Activated naive CD8-positive, alpha-beta T cell treated with anti-CD3 and anti-CD28 coated beads, Interleukin-2, amount 10 ng/mL, durations not matched to agents 7 days and 5 days (primary cell): ENCODE results near the gene DRAP1. TPM values are rescaled to one million over a fixed set of nuclear protein-coding genes. Genes with fewer than 3 reads are reported as not detected.
"Not testable (repeated sequence)": the region's sequence is repeated elsewhere in the genome, so short reads cannot be mapped to it uniquely, and the experiment has no call there.

ENCODE experiments used
- ATAC-seq: fragments of 150-1000 bp; cut with Tn5 transposase; one replicate; pipeline ENCODE4 v1.10.0; 2021; ENCODE audit warnings: low read depth, moderate library complexity
- POLR2A ChIA-PET: fragments of 350-600 bp; sonication (Branson Sonifier 250); formaldehyde crosslinking; loops from one replicate; lab custom pipeline; 2021; ENCODE audit warnings: antibody characterized with exemption; lab: Charles Lee
- DNase-seq: peaks from one replicate; pipeline ENCODE4 v3.0.0; 2021
- H3K27ac Mint-ChIP-seq: one replicate; pipeline ENCODE4 v1.8.0; 2022; ENCODE audit warnings: mild to moderate bottlenecking, mixed read lengths
- H3K27me3 Mint-ChIP-seq: one replicate; pipeline ENCODE4 v1.8.0; 2022; ENCODE audit warnings: mild to moderate bottlenecking, moderate library complexity, mixed read lengths
- H3K36me3 Mint-ChIP-seq: one replicate; pipeline ENCODE4 v1.8.0; 2021; ENCODE audit warnings: mild to moderate bottlenecking, mixed read lengths
- H3K4me1 Mint-ChIP-seq: one replicate; pipeline ENCODE4 v1.8.0; 2021; ENCODE audit warnings: mixed read lengths
- H3K4me3 Mint-ChIP-seq: one replicate; pipeline ENCODE4 v1.8.0; 2022; ENCODE audit warnings: mild to moderate bottlenecking, moderate library complexity, mixed read lengths
- H3K9me3 Mint-ChIP-seq: one replicate; pipeline ENCODE4 v1.8.0; 2021; ENCODE audit warnings: mixed read lengths
- total RNA-seq, 2 experiments: library from RNA; stranded (reverse); gene quantifications; one replicate each; pipeline ENCODE4 v1.2.3, GENCODE V29; 2021

DRAP1 gene
- total RNA-seq, 2 experiments from 2014 or later = 225 to 259 TPM

GRCh38 chr11:65947603-65948125, 28.4 kb downstream of the DRAP1 start:
- POLR2A ChIA-PET = interaction anchor here (1.2 kb wide), 1 partner anchor 9 kb away, joined by 3 read pairs; no protein-coding TSS in a partner anchor
- no peak for ATAC-seq
- Mint-ChIP-seq H3K9me3 (no peaks in the 10 kb centered on the region), H3K27me3 (peaks cover 8% of the 10 kb centered on the region), H3K27ac (no peak overlapping the region), H3K4me1 (no peaks in the 10 kb centered on the region), H3K36me3 (no peaks in the 10 kb centered on the region), H3K4me3 (no peak overlapping the region)
- DNase-seq = no peak

DNA sequence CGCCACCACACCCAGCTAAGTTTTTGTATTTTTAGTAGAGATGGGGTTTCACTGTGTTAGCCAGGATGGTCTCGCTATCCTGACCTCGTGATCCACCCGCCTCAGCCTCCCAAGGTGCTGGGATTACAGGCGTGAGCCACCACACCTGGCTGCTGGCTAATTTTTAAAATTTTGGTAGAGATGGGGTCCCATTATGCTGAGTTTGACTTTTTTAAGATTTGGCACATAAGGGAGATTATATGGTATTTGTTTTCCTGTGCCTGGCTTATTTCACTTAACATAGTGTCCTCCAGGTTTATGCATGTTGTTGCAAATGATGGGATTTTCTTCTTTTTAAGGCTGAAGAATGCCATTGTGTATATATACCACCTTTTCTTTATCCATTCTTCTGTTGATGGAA, 31.5 kb downstream of the DRAP1 start:
- POLR2A ChIA-PET, H3K27ac Mint-ChIP-seq, H3K4me1 Mint-ChIP-seq, DNase-seq, H3K27me3 Mint-ChIP-seq, H3K4me3 Mint-ChIP-seq, ATAC-seq, H3K9me3 Mint-ChIP-seq, H3K36me3 Mint-ChIP-seq: not testable (repeated sequence)

DNA sequence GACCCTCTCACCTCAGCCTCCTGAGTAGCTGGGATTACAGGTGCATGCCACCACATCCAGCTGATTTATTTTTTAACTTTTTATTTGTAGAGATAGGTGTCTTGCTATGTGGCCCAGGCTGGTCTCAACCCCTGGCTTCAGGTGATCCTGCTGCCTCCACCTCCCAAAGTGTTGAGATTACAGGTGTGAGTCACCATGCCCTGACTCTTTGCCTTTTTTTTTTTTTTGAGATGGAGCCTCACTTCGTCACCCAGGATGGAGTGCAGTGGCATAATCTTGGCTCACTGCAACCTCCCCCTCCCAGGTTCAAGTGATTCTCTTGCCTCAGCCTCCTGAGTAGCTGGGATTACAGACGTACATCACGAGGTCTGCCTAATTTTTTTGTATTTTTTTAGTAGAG, 32.4 kb downstream of the DRAP1 start:
- H3K27me3 Mint-ChIP-seq, H3K36me3 Mint-ChIP-seq, H3K4me3 Mint-ChIP-seq, H3K9me3 Mint-ChIP-seq, ATAC-seq, H3K4me1 Mint-ChIP-seq, H3K27ac Mint-ChIP-seq, DNase-seq: not testable (repeated sequence)
- POLR2A ChIA-PET = interaction anchor here (0.5 to 1.3 kb wide), 2 partner anchors 9 to 10 kb away, joined by 3 to 5 read pairs; no protein-coding TSS in a partner anchor

- Mint-ChIP-seq H3K4me3 (no peak overlapping the region), H3K9me3 (no peaks in the 10 kb centered on the region), H3K27ac (no peak overlapping the region), H3K4me1 (peaks cover 8% of the 10 kb centered on the region), H3K27me3 (peaks cover 8% of the 10 kb centered on the region), H3K36me3 (no peaks in the 10 kb centered on the region)
- DNase-seq (no peak), ATAC-seq (no peak)
- POLR2A ChIA-PET = interaction anchor here (1.3 kb wide), 1 partner anchor 9 kb away, joined by 3 read pairs; no protein-coding TSS in a partner anchor
Measured at GRCh38 chr11:65952052-65952521, 32.9 kb downstream of the DRAP1 start.

DNA sequence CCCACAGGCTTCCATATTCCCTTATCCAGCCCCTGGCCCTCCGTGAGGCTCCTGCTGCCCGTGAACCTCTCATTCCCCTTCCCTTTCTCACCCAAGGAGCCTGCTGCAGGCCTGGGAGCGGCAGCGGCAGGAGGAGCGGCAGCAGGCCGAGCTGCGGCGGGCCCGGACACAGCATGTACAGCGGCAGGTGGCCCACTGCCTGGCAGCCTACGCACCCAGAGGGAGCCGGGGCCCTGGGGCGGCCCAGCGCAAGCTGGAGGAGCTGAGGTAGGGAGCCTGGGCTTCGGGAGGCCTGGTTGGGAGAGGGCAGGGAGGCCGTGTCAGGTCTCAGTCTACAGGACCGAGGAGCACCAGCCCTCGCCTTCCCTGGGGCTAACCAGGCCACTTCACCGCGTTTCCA, 34.2 kb downstream of the DRAP1 start:
- Mint-ChIP-seq H3K4me3 (no peak overlapping the region), H3K4me1 (peaks cover 13% of the 10 kb centered on the region), H3K9me3 (no peaks in the 10 kb centered on the region), H3K27ac (no peak overlapping the region), H3K27me3 (peaks cover 5% of the 10 kb centered on the region), H3K36me3 (no peaks in the 10 kb centered on the region)
- POLR2A ChIA-PET = interaction anchor here (0.6 to 1.5 kb wide), 2 partner anchors 25 to 65 kb away, joined by 3 to 4 read pairs; partner anchors contain the start of gene FIBP
- no peak for ATAC-seq
- DNase-seq = no peak

- ATAC-seq (no peak), DNase-seq (no peak)
- no peaks in the 10 kb centered on the region for H3K36me3 Mint-ChIP-seq
- H3K4me3 Mint-ChIP-seq = no peak overlapping the region
- H3K27me3 Mint-ChIP-seq = peaks cover 2% of the 10 kb centered on the region
- peaks cover 13% of the 10 kb centered on the region for H3K4me1 Mint-ChIP-seq
- H3K9me3 Mint-ChIP-seq = no peaks in the 10 kb centered on the region
- POLR2A ChIA-PET = interaction anchor here (0.5 to 1.5 kb wide), 3 partner anchors 27 to 36 kb away, joined by 3 to 4 read pairs (median 4); no protein-coding TSS in a partner anchor
- no peak overlapping the region for H3K27ac Mint-ChIP-seq
Measured at GRCh38 chr11:65954771-65955170, 35.5 kb downstream of the DRAP1 start.

DNA sequence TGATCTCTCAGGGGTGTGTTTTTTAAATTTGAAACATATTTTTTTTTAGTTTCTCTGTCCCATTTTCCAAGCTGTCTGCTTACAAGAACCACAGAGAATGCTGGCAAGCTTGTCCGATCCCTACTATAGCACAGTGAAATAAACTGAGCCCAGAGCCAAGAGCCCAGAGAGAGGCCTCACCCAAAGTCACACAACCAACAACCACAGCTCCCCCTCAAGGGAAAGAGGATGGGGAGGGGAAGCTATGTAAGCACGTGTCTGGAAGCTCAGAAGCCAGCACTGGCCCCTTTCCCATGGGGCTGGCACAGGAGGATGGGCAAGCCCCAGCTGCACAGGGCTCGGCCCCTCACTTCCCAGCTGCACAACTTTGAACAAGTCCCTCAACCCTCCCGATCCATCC, 39.1 kb downstream of the DRAP1 start:
- DNase-seq = no peak

GRCh38 chr11:65958774-65959420, 39.7 kb downstream of the DRAP1 start:
- Mint-ChIP-seq H3K9me3 (no peaks in the 10 kb centered on the region), H3K36me3 (peaks cover 5% of the 10 kb centered on the region), H3K4me1 (peaks cover 38% of the 10 kb centered on the region), H3K27me3 (no peaks in the 10 kb centered on the region), H3K4me3 (no peak overlapping the region), H3K27ac (peak overlapping the region; percentile 91)
- ATAC-seq (no peak), DNase-seq (no peak)
- POLR2A ChIA-PET = interaction anchor here (0.8 to 1.5 kb wide), 6 partner anchors 31 to 100 kb away, joined by 3 to 8 read pairs (median 4); partner anchors contain the start of genes CCDC85B and FIBP

More for the DNA sequence above, 39.1 kb downstream of the DRAP1 start:
- Mint-ChIP-seq H3K4me3 (no peak overlapping the region), H3K9me3 (no peaks in the 10 kb centered on the region), H3K4me1 (peaks cover 33% of the 10 kb centered on the region), H3K27ac (peak overlapping the region; percentile 91), H3K36me3 (peaks cover 5% of the 10 kb centered on the region), H3K27me3 (no peaks in the 10 kb centered on the region)
- no peak for ATAC-seq
- POLR2A ChIA-PET = interaction anchor here (0.8 to 1.5 kb wide), 6 partner anchors 30 to 99 kb away, joined by 3 to 8 read pairs (median 4); partner anchors contain the start of genes CCDC85B and FIBP

GRCh38 chr11:65960824-65961266, 41.6 kb downstream of the DRAP1 start:
- peaks cover 39% of the 10 kb centered on the region for H3K4me1 Mint-ChIP-seq
- no peaks in the 10 kb centered on the region for H3K9me3 Mint-ChIP-seq

GRCh38 chr11:65961267-65962140, 42.3 kb downstream of the DRAP1 start, which contains the start of gene SART1:
SART1 (plus strand) TSS chr11:65961734; CDS start chr11:65961781, 47 bp downstream.
- H3K4me3 Mint-ChIP-seq = peak within 1 kb of the TSS; percentile 94
- H3K9me3 Mint-ChIP-seq = no peaks in the 10 kb centered on the region
- peaks cover 12% of the 10 kb centered on the region for H3K36me3 Mint-ChIP-seq
- ATAC-seq (peak; percentile 91), DNase-seq (peak; percentile 91)
- peaks cover 37% of the 10 kb centered on the region for H3K4me1 Mint-ChIP-seq
- H3K27me3 Mint-ChIP-seq = no peaks in the 10 kb centered on the region
- peak within 1 kb of the TSS; percentile 97 for H3K27ac Mint-ChIP-seq
- POLR2A ChIA-PET = interaction anchor here (0.7 to 3.3 kb wide), 9 partner anchors 9 to 102 kb away, joined by 3 to 34 read pairs (median 5); partner anchors contain the start of genes BANF1, C11orf68, CCDC85B and FIBP

More at GRCh38 chr11:65960824-65961266, 41.6 kb downstream of the DRAP1 start:
- Mint-ChIP-seq H3K4me3 (peak overlapping the region; percentile 94), H3K36me3 (peaks cover 11% of the 10 kb centered on the region), H3K27me3 (no peaks in the 10 kb centered on the region), H3K27ac (peak overlapping the region; percentile 97)
- POLR2A ChIA-PET = interaction anchor here (0.7 to 3.3 kb wide), 6 partner anchors 8 to 111 kb away, joined by 3 to 34 read pairs (median 5); partner anchors contain the start of genes CCDC85B, FIBP and FOSL1
- no peak for DNase-seq
- peak; percentile 3 for ATAC-seq

DNA sequence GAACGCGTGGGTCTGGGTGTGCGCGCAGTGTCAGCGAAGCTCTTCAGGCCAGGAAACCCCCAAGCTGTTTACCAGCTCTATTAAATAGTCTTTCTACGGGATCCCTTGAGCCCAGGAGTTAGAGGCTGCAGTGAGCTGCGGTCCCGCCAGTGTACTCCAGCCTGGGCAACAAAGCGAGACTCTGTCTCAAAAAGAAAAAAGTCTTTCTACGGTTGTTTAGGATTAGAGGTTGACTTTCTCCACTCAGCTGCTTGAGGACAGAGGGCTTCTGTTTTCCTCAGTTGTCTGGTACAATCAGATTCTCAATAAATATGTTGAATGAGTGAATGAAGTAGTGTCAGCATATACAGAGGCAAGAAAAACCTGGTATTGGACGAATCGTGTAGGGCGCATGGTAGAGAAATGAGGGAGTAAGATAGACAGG, 42.9 kb downstream of the DRAP1 start:
- peaks cover 31% of the 10 kb centered on the region for H3K4me1 Mint-ChIP-seq
- DNase-seq (no peak), ATAC-seq (peak; percentile 3)
- H3K4me3 Mint-ChIP-seq = peak overlapping the region; percentile 94
- POLR2A ChIA-PET = interaction anchor here (0.6 to 3.3 kb wide), 7 partner anchors 34 to 103 kb away, joined by 3 to 34 read pairs (median 4); partner anchors contain the start of genes BANF1, C11orf68, CCDC85B and FIBP
- H3K27ac Mint-ChIP-seq = peak overlapping the region; percentile 64
- H3K9me3 Mint-ChIP-seq = no peaks in the 10 kb centered on the region
- no peaks in the 10 kb centered on the region for H3K27me3 Mint-ChIP-seq
- H3K36me3 Mint-ChIP-seq = peaks cover 13% of the 10 kb centered on the region

DNA sequence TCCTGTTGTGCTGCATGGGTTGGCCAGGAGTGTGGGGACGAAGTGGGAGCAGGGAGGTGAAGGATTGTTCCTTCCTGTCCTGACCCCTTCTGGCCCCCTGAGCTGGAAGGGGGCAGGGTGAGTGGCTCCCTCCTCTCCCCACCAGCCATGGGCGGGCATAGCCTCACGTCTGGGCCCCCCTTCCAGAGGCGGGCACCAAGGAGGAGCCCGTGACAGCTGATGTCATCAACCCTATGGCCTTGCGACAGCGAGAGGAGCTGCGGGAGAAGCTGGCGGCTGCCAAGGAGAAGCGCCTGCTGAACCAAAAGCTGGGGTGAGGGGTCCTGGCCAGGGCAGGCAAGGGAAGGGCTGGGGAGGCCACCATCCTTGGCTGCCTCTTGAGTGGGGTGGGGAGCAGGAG, 45.7 kb downstream of the DRAP1 start:
- ATAC-seq (no peak), DNase-seq (no peak)
- Mint-ChIP-seq H3K36me3 (peaks cover 23% of the 10 kb centered on the region), H3K4me1 (peaks cover 26% of the 10 kb centered on the region), H3K9me3 (no peaks in the 10 kb centered on the region), H3K27me3 (no peaks in the 10 kb centered on the region), H3K4me3 (no peak overlapping the region), H3K27ac (no peak overlapping the region)
- POLR2A ChIA-PET = interaction anchor here (1.0 kb wide), 1 partner anchor 77 kb away, joined by 5 read pairs; the partner anchor contains the start of gene FIBP
